Ovary (tissue), 3 donors: ENCODE data around the gene UCKL1.

Experiments
- CTCF ChIP-seq, 3 donors: fragments of 450-650 bp in 2 of 3; fragments of 200-600 bp in 1 of 3; IDR thresholded peaks; one replicate each; pipeline versions ENCODE4 v1.5.1 to v1.8.0; 2016 to 2022; ENCODE audit warnings: antibody characterized with exemption in 3 of 3, mild to moderate bottlenecking in 1 of 3
- EP300 ChIP-seq: sonication (generic); formaldehyde crosslinking; IDR thresholded peaks from one replicate; pipeline ENCODE4 v1.6.1; 2017; ENCODE audit warnings: antibody characterized with exemption
- donor health status: DM: no; HTN: no; CAD: no.

DNA sequence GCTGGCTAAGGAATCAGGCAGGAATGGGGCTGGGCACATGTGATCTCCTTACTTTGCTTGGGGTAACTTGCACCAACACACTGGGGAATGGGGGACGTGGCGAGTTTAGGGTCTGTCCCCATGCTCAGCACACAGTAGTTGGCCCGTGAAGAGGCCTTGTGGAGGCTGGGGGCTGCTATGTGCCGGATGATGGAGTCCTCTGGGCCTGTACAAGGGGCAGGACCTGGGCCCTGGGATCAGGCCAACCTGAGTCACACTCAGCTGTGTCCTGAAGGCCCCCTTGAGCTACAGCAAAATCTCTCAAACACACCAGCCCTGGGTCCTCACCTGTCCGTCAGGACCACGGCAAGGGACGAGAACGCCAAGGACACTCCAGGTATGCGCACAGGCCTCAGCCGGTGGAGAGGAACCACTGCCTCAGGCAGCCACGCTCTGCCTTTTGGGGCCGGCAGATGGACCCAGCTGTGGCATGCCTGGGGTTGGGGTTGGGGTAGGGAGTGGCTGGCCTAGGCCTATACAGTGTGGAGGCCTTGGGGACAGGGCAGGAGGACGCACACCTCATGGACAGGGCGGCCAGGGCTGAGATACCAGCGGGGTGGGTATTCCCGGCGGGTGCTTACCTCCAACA is 11.1 kb downstream of the UCKL1 start:
- TF ChIP-seq CTCF (IDR thresholded peaks at IDR 0.05), result no peak
- no peak for TF ChIP-seq EP300
